Measurements from ENCODE around the gene ABHD10. TPM values are rescaled to one million over a fixed set of nuclear protein-coding genes. Genes with fewer than 3 reads are reported as not detected.
"Not testable (repeated sequence)": the region's sequence is repeated elsewhere in the genome, so short reads cannot be mapped to it uniquely, and the experiment has no call there.

The ABHD10 gene
- total RNA-seq, 1 experiment from 2014 or later = 52.4 TPM

GRCh38 chr3:112035241-112035640 lies 56.4 kb downstream of the ABHD10 start:
- H3K27ac ChIP-seq (ENCODE audit: low read length) = no peak overlapping the region
- DNase-seq = no peak
- no peak overlapping the region for H3K9ac ChIP-seq (ENCODE audit: low read length)
- H4K20me1 ChIP-seq (ENCODE audit: insufficient read depth, low read depth, low read length) = no peaks in the 10 kb centered on the region
- H3K27me3 ChIP-seq (ENCODE audit: low read length) = no peaks in the 10 kb centered on the region
- H3K4me2 ChIP-seq (ENCODE audit: low read depth, low read length, poor library complexity, severe bottlenecking) = no peak overlapping the region
- peaks cover 14% of the 10 kb centered on the region for H3K4me1 ChIP-seq (ENCODE audit: low read length)
- no peaks in the 10 kb centered on the region for H3K9me2 ChIP-seq (replicated peaks; ENCODE audit: insufficient read depth, low read length)
- H3K9me3 ChIP-seq (ENCODE audit: low read length) = no peaks in the 10 kb centered on the region
- no peaks in the 10 kb centered on the region for H3K79me2 ChIP-seq (ENCODE audit: low read length)
- no peak overlapping the region for H2AFZ ChIP-seq (ENCODE audit: low read length)
- H3K36me3 ChIP-seq (ENCODE audit: insufficient read depth, low read length) = no peaks in the 10 kb centered on the region
- no peak overlapping the region for H3K4me3 ChIP-seq (ENCODE audit: low read length)

- H2AFZ ChIP-seq (ENCODE audit: low read length); H3K27ac ChIP-seq (ENCODE audit: low read length); H3K36me3 ChIP-seq (ENCODE audit: insufficient read depth, low read length); H3K9me3 ChIP-seq (ENCODE audit: low read length); H4K20me1 ChIP-seq (ENCODE audit: insufficient read depth, low read depth, low read length); DNase-seq; H3K27me3 ChIP-seq (ENCODE audit: low read length); H3K4me2 ChIP-seq (ENCODE audit: low read depth, low read length, poor library complexity, severe bottlenecking); H3K9ac ChIP-seq (ENCODE audit: low read length); H3K9me2 ChIP-seq (replicated peaks; ENCODE audit: insufficient read depth, low read length); H3K4me3 ChIP-seq (ENCODE audit: low read length); H3K79me2 ChIP-seq (ENCODE audit: low read length): not testable (repeated sequence)
- H3K4me1 ChIP-seq (ENCODE audit: low read length) = peaks cover 14% of the 10 kb centered on the region
Measured at GRCh38 chr3:112037194-112037593, 58.4 kb downstream of the ABHD10 start.

GRCh38 chr3:112038863-112039262 lies 60.0 kb downstream of the ABHD10 start:
- Histone ChIP-seq H3K79me2 (ENCODE audit: low read length) (no peaks in the 10 kb centered on the region), H3K9me3 (ENCODE audit: low read length) (no peaks in the 10 kb centered on the region), H3K27ac (ENCODE audit: low read length) (no peak overlapping the region), H3K27me3 (ENCODE audit: low read length) (no peaks in the 10 kb centered on the region), H3K4me1 (ENCODE audit: low read length) (peaks cover 20% of the 10 kb centered on the region), H3K4me3 (ENCODE audit: low read length) (0 out of 2 replicates have a peak overlapping the region, but pooled peaks have one; percentile 27), H3K9me2 (replicated peaks; ENCODE audit: insufficient read depth, low read length) (no peaks in the 10 kb centered on the region), H4K20me1 (ENCODE audit: insufficient read depth, low read depth, low read length) (no peaks in the 10 kb centered on the region), H3K36me3 (ENCODE audit: insufficient read depth, low read length) (no peaks in the 10 kb centered on the region), H3K9ac (ENCODE audit: low read length) (no peak overlapping the region), H2AFZ (ENCODE audit: low read length) (peak overlapping the region; percentile 91), H3K4me2 (ENCODE audit: low read depth, low read length, poor library complexity, severe bottlenecking) (peak overlapping the region; percentile 63)
- DNase-seq = peak; percentile 75

GRCh38 chr3:112041321-112041720 lies 62.5 kb downstream of the ABHD10 start:
- H2AFZ ChIP-seq (ENCODE audit: low read length) = no peak overlapping the region
- no peak for DNase-seq
- H3K79me2 ChIP-seq (ENCODE audit: low read length) = no peaks in the 10 kb centered on the region
- H4K20me1 ChIP-seq (ENCODE audit: insufficient read depth, low read depth, low read length) = no peaks in the 10 kb centered on the region
- H3K4me1 ChIP-seq (ENCODE audit: low read length) = peaks cover 24% of the 10 kb centered on the region
- no peak overlapping the region for H3K27ac ChIP-seq (ENCODE audit: low read length)
- no peaks in the 10 kb centered on the region for H3K27me3 ChIP-seq (ENCODE audit: low read length)
- no peak overlapping the region for H3K4me3 ChIP-seq (ENCODE audit: low read length)
- H3K9me3 ChIP-seq (ENCODE audit: low read length) = no peaks in the 10 kb centered on the region
- H3K9me2 ChIP-seq (replicated peaks; ENCODE audit: insufficient read depth, low read length) = no peaks in the 10 kb centered on the region
- H3K9ac ChIP-seq (ENCODE audit: low read length) = no peak overlapping the region
- H3K4me2 ChIP-seq (ENCODE audit: low read depth, low read length, poor library complexity, severe bottlenecking) = no peak overlapping the region
- H3K36me3 ChIP-seq (ENCODE audit: insufficient read depth, low read length) = no peaks in the 10 kb centered on the region

- Histone ChIP-seq H3K4me1 (ENCODE audit: low read length) (peaks cover 24% of the 10 kb centered on the region), H4K20me1 (ENCODE audit: insufficient read depth, low read depth, low read length) (no peaks in the 10 kb centered on the region), H3K27ac (ENCODE audit: low read length) (no peak overlapping the region), H3K36me3 (ENCODE audit: insufficient read depth, low read length) (no peaks in the 10 kb centered on the region), H3K9ac (ENCODE audit: low read length) (no peak overlapping the region), H3K4me2 (ENCODE audit: low read depth, low read length, poor library complexity, severe bottlenecking) (no peak overlapping the region), H3K9me2 (replicated peaks; ENCODE audit: insufficient read depth, low read length) (no peaks in the 10 kb centered on the region), H3K27me3 (ENCODE audit: low read length) (no peaks in the 10 kb centered on the region), H3K79me2 (ENCODE audit: low read length) (no peaks in the 10 kb centered on the region), H2AFZ (ENCODE audit: low read length) (no peak overlapping the region), H3K9me3 (ENCODE audit: low read length) (no peaks in the 10 kb centered on the region), H3K4me3 (ENCODE audit: low read length) (no peak overlapping the region)
- DNase-seq = no peak
Measured at GRCh38 chr3:112042842-112043280, 64.0 kb downstream of the ABHD10 start.

Other genes starting within 250 kb of the ABHD10 start
- 1.7 and 2.1 TPM in 2 replicates for gene PHLDB2, start 119.8 kb upstream of the ABHD10 start, total RNA-seq (2014; rRNA removed; shearing (Covaris generic); ENCODE audit: low replicate concordance)
- gene TAGLN3, start 19.9 kb downstream of the ABHD10 start, total RNA-seq (2014; rRNA removed; shearing (Covaris generic); ENCODE audit: low replicate concordance) = not detected in 2 replicates
- not detected in 2 replicates for gene TMPRSS7, start 55.7 kb downstream of the ABHD10 start, total RNA-seq (2014; rRNA removed; shearing (Covaris generic); ENCODE audit: low replicate concordance)
- gene C3orf52, start 107.4 kb downstream of the ABHD10 start, total RNA-seq (2014; rRNA removed; shearing (Covaris generic); ENCODE audit: low replicate concordance) = 0.07 and 0.52 TPM in 2 replicates
- gene GCSAM, start 154.2 kb downstream of the ABHD10 start, total RNA-seq (2014; rRNA removed; shearing (Covaris generic); ENCODE audit: low replicate concordance) = 39.2 and 130 TPM in 2 replicates